Measurements from ENCODE around the gene ARHGAP29. TPM values are rescaled to one million over a fixed set of nuclear protein-coding genes. Genes with fewer than 3 reads are reported as not detected.

ARHGAP29 gene
- total and polyA plus RNA-seq, 2 experiments from 2014 or later = 4.6 to 6.9 TPM

- Histone ChIP-seq H3K36me3 (ENCODE audit: insufficient read depth) (no peaks in the 10 kb centered on the region), H4K20me1 (replicated peaks; ENCODE audit: insufficient read depth) (no peaks in the 10 kb centered on the region), H3K79me2 (replicated peaks; ENCODE audit: insufficient read depth) (no peaks in the 10 kb centered on the region), H3K9me2 (ENCODE audit: insufficient read depth) (no peaks in the 10 kb centered on the region), H2AFZ (no peak overlapping the region), H3K27me3 (ENCODE audit: insufficient read depth) (no peaks in the 10 kb centered on the region), H3K27ac (ENCODE audit: low read depth) (no peak overlapping the region), H3F3A (replicated peaks; ENCODE audit: low read depth) (no peaks in the 10 kb centered on the region), H3K4me3 (no peak overlapping the region), H3K4me2 (no peak overlapping the region), H3K4me1 (ENCODE audit: insufficient read depth) (no peaks in the 10 kb centered on the region)
- no peaks in the 10 kb centered on the region for H3K27me3 Mint-ChIP-seq (ENCODE audit: insufficient read depth, low read depth, poor library complexity)
- no peaks in the 10 kb centered on the region for H3K9me3 Mint-ChIP-seq
- H3K27ac Mint-ChIP-seq = no peak overlapping the region
- no peak for ATAC-seq
- DNase-seq (ENCODE audit: low spot score) = no peak
- no peak overlapping the region for H3K4me3 Mint-ChIP-seq
- H3K4me1 Mint-ChIP-seq = no peaks in the 10 kb centered on the region
- no peak for TF ChIP-seq NANOG (IDR thresholded peaks at IDR 0.05; ENCODE audit: borderline replicate concordance)
- TF ChIP-seq ZNF331 (CRISPR knock-in tag; IDR thresholded peaks at IDR 0.05; ENCODE audit: low read depth) = no peak
- no peak for TF ChIP-seq EZH2phosphoT487 (IDR thresholded peaks at IDR 0.05; ENCODE audit: unreplicated experiment)
- no peak for TF ChIP-seq ETS1 (IDR thresholded peaks at IDR 0.05)
- TF ChIP-seq STAT1 (IDR thresholded peaks at IDR 0.05; ENCODE audit: unreplicated experiment) = no peak
- no peak for TF ChIP-seq EZH2 (IDR thresholded peaks at IDR 0.05; ENCODE audit: low read depth, unreplicated experiment)
- no peak for TF ChIP-seq CREB1 (CRISPR knock-in tag; IDR thresholded peaks at IDR 0.05; ENCODE audit: low read depth)
- no peak for TF ChIP-seq ZNF462 (CRISPR knock-in tag; IDR thresholded peaks at IDR 0.05)
- TF ChIP-seq, protein P1, sequence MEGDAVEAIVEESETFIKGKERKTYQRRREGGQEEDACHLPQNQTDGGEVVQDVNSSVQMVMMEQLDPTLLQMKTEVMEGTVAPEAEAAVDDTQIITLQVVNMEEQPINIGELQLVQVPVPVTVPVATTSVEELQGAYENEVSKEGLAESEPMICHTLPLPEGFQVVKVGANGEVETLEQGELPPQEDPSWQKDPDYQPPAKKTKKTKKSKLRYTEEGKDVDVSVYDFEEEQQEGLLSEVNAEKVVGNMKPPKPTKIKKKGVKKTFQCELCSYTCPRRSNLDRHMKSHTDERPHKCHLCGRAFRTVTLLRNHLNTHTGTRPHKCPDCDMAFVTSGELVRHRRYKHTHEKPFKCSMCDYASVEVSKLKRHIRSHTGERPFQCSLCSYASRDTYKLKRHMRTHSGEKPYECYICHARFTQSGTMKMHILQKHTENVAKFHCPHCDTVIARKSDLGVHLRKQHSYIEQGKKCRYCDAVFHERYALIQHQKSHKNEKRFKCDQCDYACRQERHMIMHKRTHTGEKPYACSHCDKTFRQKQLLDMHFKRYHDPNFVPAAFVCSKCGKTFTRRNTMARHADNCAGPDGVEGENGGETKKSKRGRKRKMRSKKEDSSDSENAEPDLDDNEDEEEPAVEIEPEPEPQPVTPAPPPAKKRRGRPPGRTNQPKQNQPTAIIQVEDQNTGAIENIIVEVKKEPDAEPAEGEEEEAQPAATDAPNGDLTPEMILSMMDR (conservative IDR thresholded peaks at IDR 0.05; ENCODE audit: low read depth in 2 of 2) = no peak
- TF ChIP-seq ZNF114 (CRISPR knock-in tag; IDR thresholded peaks at IDR 0.05) = no peak
- TF ChIP-seq JUNB (IDR thresholded peaks at IDR 0.05; ENCODE audit: unreplicated experiment) = no peak
- TF ChIP-seq, protein P2, sequence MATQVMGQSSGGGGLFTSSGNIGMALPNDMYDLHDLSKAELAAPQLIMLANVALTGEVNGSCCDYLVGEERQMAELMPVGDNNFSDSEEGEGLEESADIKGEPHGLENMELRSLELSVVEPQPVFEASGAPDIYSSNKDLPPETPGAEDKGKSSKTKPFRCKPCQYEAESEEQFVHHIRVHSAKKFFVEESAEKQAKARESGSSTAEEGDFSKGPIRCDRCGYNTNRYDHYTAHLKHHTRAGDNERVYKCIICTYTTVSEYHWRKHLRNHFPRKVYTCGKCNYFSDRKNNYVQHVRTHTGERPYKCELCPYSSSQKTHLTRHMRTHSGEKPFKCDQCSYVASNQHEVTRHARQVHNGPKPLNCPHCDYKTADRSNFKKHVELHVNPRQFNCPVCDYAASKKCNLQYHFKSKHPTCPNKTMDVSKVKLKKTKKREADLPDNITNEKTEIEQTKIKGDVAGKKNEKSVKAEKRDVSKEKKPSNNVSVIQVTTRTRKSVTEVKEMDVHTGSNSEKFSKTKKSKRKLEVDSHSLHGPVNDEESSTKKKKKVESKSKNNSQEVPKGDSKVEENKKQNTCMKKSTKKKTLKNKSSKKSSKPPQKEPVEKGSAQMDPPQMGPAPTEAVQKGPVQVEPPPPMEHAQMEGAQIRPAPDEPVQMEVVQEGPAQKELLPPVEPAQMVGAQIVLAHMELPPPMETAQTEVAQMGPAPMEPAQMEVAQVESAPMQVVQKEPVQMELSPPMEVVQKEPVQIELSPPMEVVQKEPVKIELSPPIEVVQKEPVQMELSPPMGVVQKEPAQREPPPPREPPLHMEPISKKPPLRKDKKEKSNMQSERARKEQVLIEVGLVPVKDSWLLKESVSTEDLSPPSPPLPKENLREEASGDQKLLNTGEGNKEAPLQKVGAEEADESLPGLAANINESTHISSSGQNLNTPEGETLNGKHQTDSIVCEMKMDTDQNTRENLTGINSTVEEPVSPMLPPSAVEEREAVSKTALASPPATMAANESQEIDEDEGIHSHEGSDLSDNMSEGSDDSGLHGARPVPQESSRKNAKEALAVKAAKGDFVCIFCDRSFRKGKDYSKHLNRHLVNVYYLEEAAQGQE (IDR thresholded peaks at IDR 0.05; ENCODE audit: unreplicated experiment) = no peak
- no peak for TF ChIP-seq POLR2AphosphoS5 (IDR thresholded peaks at IDR 0.05; ENCODE audit: low read depth)
- H3K36me3 Mint-ChIP-seq (ENCODE audit: low read depth) = no peaks in the 10 kb centered on the region
Observed at GRCh38 chr1:94182191-94182590, 55.2 kb downstream of the ARHGAP29 start.

Data from GM23338 (cell line).